ENCODE measurements around the gene PPP2R5A.
"Not testable (repeated sequence)": the region's sequence is repeated elsewhere in the genome, so short reads cannot be mapped to it uniquely, and the experiment has no call there.

Gene PPP2R5A

GRCh38 chr1:212395678-212396437 is 110.6 kb downstream of the PPP2R5A start:
- H3K9me3 Mint-ChIP-seq, H3K4me3 Mint-ChIP-seq, H3K27ac Mint-ChIP-seq, H3K27me3 Mint-ChIP-seq: not testable (repeated sequence)
- Mint-ChIP-seq H3K36me3 (peaks cover 27% of the 10 kb centered on the region), H3K4me1 (peaks cover 11% of the 10 kb centered on the region)

DNA sequence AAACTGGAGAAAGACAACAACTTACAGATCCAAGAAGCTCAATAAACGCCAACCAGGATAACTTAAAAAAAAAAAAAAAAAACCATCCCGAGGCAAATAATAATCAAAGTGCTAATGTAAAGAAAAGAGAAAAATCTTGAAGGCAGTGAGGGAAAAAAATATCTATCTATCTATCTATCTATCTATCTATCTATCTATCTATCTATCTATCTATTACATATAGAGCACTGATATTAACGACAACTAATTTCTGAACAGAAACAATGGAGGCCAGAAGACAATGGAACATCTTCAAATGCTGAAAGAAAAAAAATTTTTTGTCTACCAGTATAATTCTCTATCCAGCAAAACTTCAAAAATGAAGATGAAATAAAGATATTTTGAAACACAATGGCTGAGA is 111.4 kb downstream of the PPP2R5A start:
- H3K27me3 Mint-ChIP-seq = no peaks in the 10 kb centered on the region
- H3K36me3 Mint-ChIP-seq = peaks cover 24% of the 10 kb centered on the region
- peaks cover 8% of the 10 kb centered on the region for H3K4me1 Mint-ChIP-seq
- no peak overlapping the region for H3K4me3 Mint-ChIP-seq
- H3K27ac Mint-ChIP-seq = no peak overlapping the region
- H3K9me3 Mint-ChIP-seq = no peaks in the 10 kb centered on the region

GRCh38 chr1:212397171-212397570 is 112.0 kb downstream of the PPP2R5A start:
- Mint-ChIP-seq H3K4me3 (no peak overlapping the region), H3K27ac (no peak overlapping the region), H3K27me3 (no peaks in the 10 kb centered on the region), H3K9me3 (no peaks in the 10 kb centered on the region), H3K36me3 (peaks cover 24% of the 10 kb centered on the region), H3K4me1 (peaks cover 9% of the 10 kb centered on the region)

GRCh38 chr1:212401042-212401441 is 115.8 kb downstream of the PPP2R5A start:
- Mint-ChIP-seq H3K36me3 (peaks cover 33% of the 10 kb centered on the region), H3K4me3 (no peak overlapping the region), H3K9me3 (no peaks in the 10 kb centered on the region), H3K27me3 (no peaks in the 10 kb centered on the region), H3K27ac (no peak overlapping the region), H3K4me1 (peaks cover 3% of the 10 kb centered on the region)

DNA sequence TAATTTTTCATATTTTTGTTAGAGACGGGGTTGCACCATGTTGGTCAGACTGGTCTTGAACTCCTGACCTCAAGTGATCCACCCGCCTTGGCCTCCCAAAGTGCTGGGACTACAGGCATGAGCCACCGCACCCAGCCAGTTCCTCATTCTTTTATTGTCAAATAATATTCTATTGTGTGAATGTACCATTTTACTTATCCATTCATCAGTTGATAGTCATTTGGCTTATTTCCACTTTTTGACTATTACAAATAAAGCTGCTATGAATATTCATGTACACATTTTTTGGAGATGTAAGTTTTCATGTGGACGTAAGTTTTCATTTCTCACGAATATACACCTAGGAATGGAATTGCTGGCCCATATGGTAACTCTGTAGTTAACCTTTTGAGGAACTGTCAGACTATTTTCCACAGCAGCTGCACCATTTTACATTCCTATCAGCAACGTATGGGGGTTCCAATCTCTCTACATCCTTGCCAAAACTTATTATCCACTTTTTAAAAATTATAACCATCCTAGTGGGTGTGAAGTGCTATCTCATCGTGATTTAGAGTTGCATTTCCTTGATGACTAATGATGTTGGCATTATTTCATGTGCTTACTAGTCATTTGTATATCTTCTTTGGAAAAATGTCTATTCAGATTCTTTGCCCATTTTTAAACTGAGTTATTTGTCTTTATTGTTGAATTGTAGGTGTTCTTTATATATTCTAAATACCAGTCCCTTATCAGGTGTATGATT is 116.8 kb downstream of the PPP2R5A start:
- no peak overlapping the region for H3K27ac Mint-ChIP-seq
- H3K36me3 Mint-ChIP-seq = peaks cover 27% of the 10 kb centered on the region
- H3K9me3 Mint-ChIP-seq = no peaks in the 10 kb centered on the region
- no peak overlapping the region for H3K4me3 Mint-ChIP-seq
- H3K4me1 Mint-ChIP-seq = peaks cover 3% of the 10 kb centered on the region
- H3K27me3 Mint-ChIP-seq = no peaks in the 10 kb centered on the region

DNA sequence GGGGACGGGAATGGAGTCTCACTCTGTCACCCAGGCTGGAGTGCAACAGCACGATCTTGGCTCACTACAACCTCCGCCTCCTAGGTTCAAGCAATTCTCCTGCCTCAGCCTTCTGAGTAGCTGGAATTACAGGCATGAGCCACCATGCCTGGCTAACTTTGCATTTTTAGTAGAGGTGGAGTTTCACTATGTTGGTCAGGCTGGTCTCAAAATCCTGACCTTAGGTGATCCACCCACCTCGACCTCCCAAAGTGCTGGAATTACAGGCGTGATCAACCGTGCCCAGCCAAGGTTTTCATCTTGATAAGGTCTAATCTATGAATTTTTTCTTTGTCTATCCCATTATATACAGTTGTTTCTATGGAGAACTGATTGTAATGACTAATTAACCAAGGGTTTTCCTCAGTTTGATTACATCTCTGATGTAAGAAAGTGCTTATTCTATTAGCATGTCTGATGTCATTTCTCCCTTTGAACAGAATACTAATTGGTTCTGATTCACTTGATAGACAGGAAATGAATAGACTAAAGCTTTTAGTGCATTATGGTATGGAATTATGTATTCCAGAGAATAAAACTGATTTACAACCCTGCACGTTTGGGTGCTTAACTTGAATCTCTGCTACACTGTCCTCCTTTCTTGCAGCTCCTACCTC is 117.6 kb downstream of the PPP2R5A start:
- Mint-ChIP-seq H3K27ac (no peak overlapping the region), H3K9me3 (no peaks in the 10 kb centered on the region), H3K36me3 (peaks cover 23% of the 10 kb centered on the region), H3K27me3 (no peaks in the 10 kb centered on the region), H3K4me1 (peaks cover 3% of the 10 kb centered on the region), H3K4me3 (no peak overlapping the region)

DNA sequence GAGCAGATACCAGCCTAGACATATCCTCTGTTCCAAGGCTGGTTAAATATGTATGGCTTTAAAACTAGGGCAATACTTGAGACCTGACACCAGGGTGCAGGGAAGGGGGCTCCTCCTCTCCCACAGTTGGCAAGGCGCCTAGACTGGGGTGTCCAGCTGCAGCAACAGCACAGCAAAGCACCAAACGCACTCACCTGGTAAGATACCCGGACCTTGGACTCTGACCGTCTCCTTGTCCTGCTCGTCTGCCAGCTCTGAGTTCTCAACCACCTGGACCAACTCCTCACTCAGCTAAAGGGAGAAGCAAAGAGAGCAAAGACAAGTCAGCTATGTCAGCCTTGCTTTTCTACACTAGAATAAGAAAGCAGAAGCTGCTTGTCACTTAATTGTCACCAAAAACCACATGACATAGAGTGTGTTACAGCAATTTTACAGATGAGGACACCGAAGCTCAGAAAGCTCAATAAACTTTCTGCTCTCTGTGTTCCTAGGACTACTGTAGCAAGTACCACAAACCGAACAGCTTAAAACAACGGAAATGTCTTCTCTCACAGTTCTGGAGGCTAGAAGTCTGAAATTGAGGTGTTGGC is 125.1 kb downstream of the PPP2R5A start:
- H3K27ac Mint-ChIP-seq = no peak overlapping the region
- H3K36me3 Mint-ChIP-seq = peaks cover 13% of the 10 kb centered on the region
- H3K4me3 Mint-ChIP-seq = no peak overlapping the region
- no peaks in the 10 kb centered on the region for H3K27me3 Mint-ChIP-seq
- H3K4me1 Mint-ChIP-seq = peaks cover 32% of the 10 kb centered on the region
- no peaks in the 10 kb centered on the region for H3K9me3 Mint-ChIP-seq

Measured in activated naive CD4-positive, alpha-beta T cell treated with anti-CD3 and anti-CD28 coated beads, Interleukin-2, amount 50 U/mL, for 24 hours (primary cell).